IMR-90 (cell line): Measurements from ENCODE around the gene RDH13. TPM values are rescaled to one million over a fixed set of nuclear protein-coding genes. Genes with fewer than 3 reads are reported as not detected.

Experiments
- ATAC-seq: fragments of 200-7000 bp; cut with Tn5 transposase; 2 replicates; pipeline ENCODE4 v1.9.1; 2020; ENCODE audit warnings: low read depth, mild to moderate bottlenecking, moderate library complexity
- BruUV-seq: library from RNA; stranded (reverse); fragments of 400-500 nt; replicated peaks from 2 replicates; lab custom pipeline; 2021; lab: Mats Ljungman, UMichigan
- CTCF ChIA-PET: fragments of 300-600 bp; formaldehyde crosslinking; extraction: SDS; loops from one replicate; lab custom pipeline; 2021; ENCODE audit warnings: antibody characterized with exemption; lab: Yijun Ruan, JAX
- POLR2A ChIA-PET: fragments of 300-600 bp; sonication (Branson Sonifier 250); formaldehyde crosslinking; loops from one replicate; lab custom pipeline; 2022; ENCODE audit warnings: antibody characterized with exemption; ENCODE audit not compliant: unreplicated experiment; lab: Charles Lee
- DNase-seq: peaks from one replicate; pipeline ENCODE4 v3.0.0; 2013
- H2AFZ ChIP-seq: replicated peaks from 2 replicates; pipeline ENCODE3; 2013; ENCODE audit warnings: low read length, mild to moderate bottlenecking; ENCODE audit not compliant: poor library complexity
- H2AK5ac ChIP-seq: 2 replicates; pipeline ENCODE4 v1.6.1; 2013; ENCODE audit warnings: low read depth, low read length, inconsistent platforms
- H2AK9ac ChIP-seq: replicated peaks from 2 replicates; pipeline ENCODE3; 2013; ENCODE audit warnings: mild to moderate bottlenecking, low read depth, low read length, moderate library complexity; ENCODE audit not compliant: poor library complexity
- H2BK120ac ChIP-seq: 2 replicates; pipeline ENCODE4 v1.6.1; 2013; ENCODE audit warnings: low read depth, low read length, inconsistent platforms
- H2BK15ac ChIP-seq: 3 replicates; pipeline ENCODE4 v1.6.1; 2013; ENCODE audit warnings: low read depth, low read length, inconsistent platforms
- H2BK20ac ChIP-seq: 2 replicates; pipeline ENCODE4 v1.6.1; 2013; ENCODE audit warnings: low read depth, mild to moderate bottlenecking, inconsistent platforms, low read length, moderate library complexity
- H2BK5ac ChIP-seq: 2 replicates; pipeline ENCODE4 v1.6.1; 2013; ENCODE audit warnings: mild to moderate bottlenecking, low read depth, low read length, inconsistent platforms; ENCODE audit not compliant: poor library complexity, severe bottlenecking
- H3K14ac ChIP-seq: replicated peaks from 2 replicates; pipeline ENCODE4 v1.6.1; 2013; ENCODE audit warnings: low read depth, low read length, inconsistent platforms
- H3K18ac ChIP-seq: 2 replicates; pipeline ENCODE4 v1.6.1; 2013; ENCODE audit warnings: low read depth, low read length, control low read depth
- H3K23ac ChIP-seq: 2 replicates; pipeline ENCODE4 v1.6.1; 2013; ENCODE audit warnings: low read depth, low read length, inconsistent platforms
- H3K27ac ChIP-seq: 2 replicates; pipeline ENCODE4 v1.5.1; 2013; ENCODE audit warnings: mild to moderate bottlenecking, control low read depth, low read length; ENCODE audit not compliant: insufficient read depth
- H3K27me3 ChIP-seq: 2 replicates; pipeline ENCODE4 v1.6.1; 2013; ENCODE audit warnings: low read length; ENCODE audit not compliant: control insufficient read depth, insufficient read depth
- H3K36me3 ChIP-seq: 2 replicates; pipeline ENCODE4 v1.6.1; 2013; ENCODE audit warnings: low read length, mixed read lengths; ENCODE audit not compliant: control insufficient read depth, insufficient read depth
- H3K4ac ChIP-seq: 2 replicates; pipeline ENCODE4 v1.6.1; 2013; ENCODE audit warnings: low read depth, low read length, inconsistent platforms
- H3K4me1 ChIP-seq: 2 replicates; pipeline ENCODE4 v1.6.1; 2013; ENCODE audit warnings: low read length, mixed read lengths; ENCODE audit not compliant: control insufficient read depth, insufficient read depth
- H3K4me2 ChIP-seq: 2 replicates; pipeline ENCODE4 v1.6.1; 2013; ENCODE audit warnings: low read depth, mild to moderate bottlenecking, control low read depth, low read length, moderate library complexity
- H3K4me3 ChIP-seq: 2 replicates; pipeline ENCODE4 v1.5.1; 2013; ENCODE audit warnings: low read depth, mild to moderate bottlenecking, control low read depth, low read length, moderate library complexity; ENCODE audit not compliant: insufficient read depth
- H3K56ac ChIP-seq: 2 replicates; pipeline ENCODE4 v1.6.1; 2013; ENCODE audit warnings: low read length, inconsistent platforms; ENCODE audit not compliant: insufficient read depth; ENCODE audit errors: extremely low read depth
- H3K79me1 ChIP-seq, 2 experiments: 2 replicates each; pipeline ENCODE4 v1.6.1; 2013; ENCODE audit warnings: low read length in 2 of 2, inconsistent platforms in 1 of 2, low read depth in 1 of 2
- H3K9ac ChIP-seq: 2 replicates; pipeline ENCODE4 v1.6.1; 2013; ENCODE audit warnings: low read depth, low read length, control low read depth
- H3K9me1 ChIP-seq: 2 replicates; pipeline ENCODE4 v1.6.1; 2013; ENCODE audit warnings: low read length, inconsistent platforms; ENCODE audit not compliant: insufficient read depth
- H3K9me3 ChIP-seq: 2 replicates; pipeline ENCODE4 v1.6.1; 2013; ENCODE audit warnings: low read length; ENCODE audit not compliant: control insufficient read depth, insufficient read depth
- H4K20me1 ChIP-seq: 2 replicates; pipeline ENCODE4 v1.6.1; 2013; ENCODE audit warnings: low read length, inconsistent platforms; ENCODE audit not compliant: insufficient read depth
- H4K5ac ChIP-seq: 2 replicates; pipeline ENCODE4 v1.6.1; 2013; ENCODE audit warnings: mild to moderate bottlenecking, low read depth, low read length, control low read depth
- H4K8ac ChIP-seq, 2 experiments: 2 replicates each; pipeline ENCODE4 v1.6.1; 2013; ENCODE audit warnings: low read depth in 2 of 2, low read length in 2 of 2, control low read depth in 1 of 2, inconsistent platforms in 1 of 2
- H4K91ac ChIP-seq: 2 replicates; pipeline ENCODE4 v1.6.1; 2013; ENCODE audit warnings: low read depth, low read length, inconsistent platforms; ENCODE audit not compliant: insufficient read depth
- BHLHE40 ChIP-seq: fragments of 150-350 bp; IDR thresholded peaks from 2 replicates; pipeline ENCODE4 v1.6.1; 2016; ENCODE audit warnings: mild to moderate bottlenecking, low read depth, low read length
- CEBPB ChIP-seq: IDR thresholded peaks from 2 replicates; pipeline ENCODE4 v1.6.1; 2012; ENCODE audit warnings: low read depth, low read length, improper control_type of control experiment
- CHD1 ChIP-seq: IDR thresholded peaks from 2 replicates; pipeline ENCODE4 v1.6.1; 2012; ENCODE audit warnings: low read depth, low read length, improper control_type of control experiment
- CTCF ChIP-seq: conservative IDR thresholded peaks from 2 replicates; pipeline ENCODE4 v1.5.1; 2012; ENCODE audit warnings: mild to moderate bottlenecking, low read depth, low read length, improper control_type of control experiment
- ELK1 ChIP-seq: fragments of 150-350 bp; IDR thresholded peaks from 2 replicates; pipeline ENCODE4 v1.6.1; 2016; ENCODE audit warnings: low read depth, mild to moderate bottlenecking, low read length, moderate library complexity, borderline replicate concordance
- FOS ChIP-seq: fragments of 150-350 bp; IDR thresholded peaks from 2 replicates; pipeline ENCODE4 v1.6.1; 2016; ENCODE audit warnings: low read depth, low read length
- MAFK ChIP-seq: IDR thresholded peaks from 2 replicates; pipeline ENCODE4 v1.6.1; 2012; ENCODE audit warnings: low read depth, low read length, improper control_type of control experiment
- MAZ ChIP-seq: IDR thresholded peaks from 2 replicates; pipeline ENCODE4 v1.6.1; 2012; ENCODE audit warnings: low read depth, mild to moderate bottlenecking, low read length, improper control_type of control experiment, moderate library complexity, borderline replicate concordance
- MXI1 ChIP-seq: IDR thresholded peaks from 2 replicates; pipeline ENCODE4 v1.6.1; 2012; ENCODE audit warnings: low read depth, mild to moderate bottlenecking, low read length, moderate library complexity, borderline replicate concordance
- POLR2A ChIP-seq: IDR thresholded peaks from 2 replicates; pipeline ENCODE4 v1.6.1; 2012; ENCODE audit warnings: mild to moderate bottlenecking, low read depth, low read length
- RAD21 ChIP-seq: IDR thresholded peaks from 2 replicates; pipeline ENCODE4 v1.6.1; 2012; ENCODE audit warnings: low read length, improper control_type of control experiment
- RCOR1 ChIP-seq: IDR thresholded peaks from 2 replicates; pipeline ENCODE4 v1.6.1; 2012; ENCODE audit warnings: mild to moderate bottlenecking, low read length, improper control_type of control experiment; ENCODE audit not compliant: insufficient replicate concordance
- RFX5 ChIP-seq: IDR thresholded peaks from 2 replicates; pipeline ENCODE4 v1.8.0; 2012; ENCODE audit warnings: low read depth, mild to moderate bottlenecking, low read length, moderate library complexity
- SMC3 ChIP-seq: fragments of 150-350 bp; IDR thresholded peaks from 2 replicates; pipeline ENCODE4 v1.6.1; 2016; ENCODE audit warnings: low read depth, mild to moderate bottlenecking, antibody characterized with exemption, low read length, moderate library complexity
- USF2 ChIP-seq: fragments of 150-350 bp; IDR thresholded peaks from 2 replicates; pipeline ENCODE4 v1.6.1; 2017; ENCODE audit warnings: mild to moderate bottlenecking, antibody characterized with exemption, low read length, low read depth
- WGBS, 2 experiments: methylation state at CpG; one replicate each; pipeline versions ENCODE4 v1.1.5 to v1.1.7; 2013; ENCODE audit warnings: missing lambda C conversion rate in 2 of 2; ENCODE audit not compliant: insufficient read length in 1 of 2; ENCODE audit errors: extremely low coverage in 2 of 2; 5-methylcytosine and 5-hydroxymethylcytosine counted together
- dilution Hi-C: fragments of 300-500 bp; cut with HindIII; formaldehyde crosslinking; loops from one replicate; pipeline ENCODE4 v1.14.3; 2018; ENCODE audit warnings: low sequenced_read_pairs; ENCODE audit not compliant: unreplicated experiment
- in situ Hi-C: fragments of 300-500 bp; cut with MboI; formaldehyde crosslinking; loops from 3 replicates; pipeline ENCODE4 v1.14.3; 2019; ENCODE audit warnings: low sequenced_read_pairs, inconsistent platforms, mixed read lengths
- intact Hi-C: fragments of 100-400 bp; cut with micrococcal nuclease; formaldehyde crosslinking; loops from 2 replicates; pipeline ENCODE4 v1.10.0; 2022
- polyA plus RNA-seq, 3 experiments: library from polyadenylated mRNA; depleted of rRNA; stranded (reverse); fragments of >200 nt; gene quantifications; 2 replicates each; pipeline ENCODE4 v1.2.3, GENCODE V29; 2012; ENCODE audit warnings: low replicate concordance in 1 of 3
- total RNA-seq: library from RNA; depleted of rRNA; stranded (reverse); fragments of >200 nt; gene quantifications from 2 replicates; pipeline ENCODE4 v1.2.3, GENCODE V29; 2012

RDH13 gene
- total and polyA plus RNA-seq, 2 of the 4 experiments (the other 2 are of a cell fraction) = 7.5 to 7.8 TPM

- ChIA-PET CTCF (no interaction called here), POLR2A (no interaction called here)
- H3K9me1 ChIP-seq = no peaks in the 10 kb centered on the region
- H3K18ac ChIP-seq = no peak overlapping the region
- intact Hi-C loops (no loop called here), dilution Hi-C loops (no loop called here), in situ Hi-C loops (no loop called here)
- no peaks in the 10 kb centered on the region for H3K27me3 ChIP-seq
- H3K36me3 ChIP-seq = peaks cover 37% of the 10 kb centered on the region
- H4K20me1 ChIP-seq = peaks cover 3% of the 10 kb centered on the region; the same call in 1 of the 2 replicates
- peaks cover 0 to 9% of the 10 kb centered on the region in 2 experiments; a peak in 3 of 4 replicates for H3K79me1 ChIP-seq
- no peak overlapping the region for H3K14ac ChIP-seq
- 87% methylated on average over 21 of the region's 32 CpGs; no CpG with 5 or more reads in 1 of the 2 experiments for WGBS, 2 experiments
- no peak overlapping the region for H3K27ac ChIP-seq
- H3K9me3 ChIP-seq = no peaks in the 10 kb centered on the region
- no peak overlapping the region for H3K4me2 ChIP-seq
- H4K91ac ChIP-seq = no peak overlapping the region
- no peak for DNase-seq
- H3K9ac ChIP-seq = no peak overlapping the region
- no peak overlapping the region for H2AK9ac ChIP-seq
- H3K56ac ChIP-seq = no peak overlapping the region
- H2BK20ac ChIP-seq = no peak overlapping the region
- H2BK5ac ChIP-seq = no peak overlapping the region
- no peak overlapping the region for H3K23ac ChIP-seq
- no peak overlapping the region for H2AK5ac ChIP-seq
- no peak overlapping the region for H2BK15ac ChIP-seq
- BruUV-seq = no TSS peak
- no peak overlapping the region for H3K4me3 ChIP-seq
- H4K5ac ChIP-seq = no peak overlapping the region
- no peak overlapping the region for H2BK120ac ChIP-seq
- no peak for ATAC-seq
- no peak overlapping the region for H3K4ac ChIP-seq
- H4K8ac ChIP-seq = no peak overlapping the region
- no peak overlapping the region for H2AFZ ChIP-seq
- no peaks in the 10 kb centered on the region for H3K4me1 ChIP-seq
- TF ChIP-seq RAD21 (no peak), MAZ (no peak), RCOR1 (no peak), FOS (no peak), CTCF (no peak), MXI1 (no peak), SMC3 (no peak), CHD1 (no peak), CEBPB (no peak), ELK1 (no peak), BHLHE40 (no peak), POLR2A (no peak), USF2 (no peak), RFX5 (no peak), MAFK (no peak)
These were observed 31.7 kb upstream of the RDH13 start for GRCh38 chr19:55094456-55095259.
